HFF-Myc (cell line): ENCODE results near the gene KRT24.

ENCODE experiments used
- DNase-seq: peaks from one replicate; pipeline ENCODE4 v3.0.0-alpha.2; 2011; ENCODE audit warnings: low read depth; ENCODE audit errors: extremely low read depth
- H3K4me3 ChIP-seq: replicated peaks from 2 replicates; pipeline ENCODE4 v1.5.1; 2011; ENCODE audit warnings: low read depth, mild to moderate bottlenecking, control low read depth, low read length
- CTCF ChIP-seq: IDR thresholded peaks from 2 replicates; pipeline ENCODE4 v1.5.1; 2012; ENCODE audit warnings: mild to moderate bottlenecking, low read depth, low read length, control low read depth; ENCODE audit errors: missing control alignments

The KRT24 gene

GRCh38 chr17:40679523-40679907 is 24.0 kb downstream of the KRT24 start:
- TF ChIP-seq CTCF: no peak
- DNase-seq: no peak
- no peak overlapping the region for H3K4me3 ChIP-seq

GRCh38 chr17:40678902-40679522 is 24.5 kb downstream of the KRT24 start:
- no peak for TF ChIP-seq CTCF

GRCh38 chr17:40675905-40676304 is 27.6 kb downstream of the KRT24 start:
- no peak overlapping the region for H3K4me3 ChIP-seq
- DNase-seq: no peak
- TF ChIP-seq CTCF: no peak

More at GRCh38 chr17:40678902-40679522, 24.5 kb downstream of the KRT24 start:
- no peak overlapping the region for H3K4me3 ChIP-seq
- no peak for DNase-seq

GRCh38 chr17:40672654-40673053 is 30.9 kb downstream of the KRT24 start:
- TF ChIP-seq CTCF: no peak
- no peak overlapping the region for H3K4me3 ChIP-seq
- DNase-seq: no peak

- TF ChIP-seq CTCF: no peak
- no peak overlapping the region for H3K4me3 ChIP-seq
- DNase-seq: no peak
Measured at GRCh38 chr17:40671282-40671681, 32.3 kb downstream of the KRT24 start.

GRCh38 chr17:40666331-40666730 is 37.2 kb downstream of the KRT24 start:
- no peak overlapping the region for H3K4me3 ChIP-seq
- no peak for DNase-seq
- no peak for TF ChIP-seq CTCF
